HUES64 (cell line): ENCODE results near the gene CDH15.

Experiments
- H3K27ac ChIP-seq: 2 replicates; pipeline ENCODE4 v1.7.0; 2013; ENCODE audit warnings: low read depth, low read length, inconsistent platforms
- H3K27me3 ChIP-seq: 2 replicates; pipeline ENCODE4 v1.6.1; 2013; ENCODE audit warnings: mild to moderate bottlenecking, low read length; ENCODE audit not compliant: insufficient read depth
- H3K36me3 ChIP-seq: 2 replicates; pipeline ENCODE4 v1.6.1; 2013; ENCODE audit warnings: mild to moderate bottlenecking, low read length; ENCODE audit not compliant: insufficient read depth
- H3K4me1 ChIP-seq: 2 replicates; pipeline ENCODE4 v1.6.1; 2013; ENCODE audit warnings: mild to moderate bottlenecking, low read length, moderate library complexity; ENCODE audit not compliant: insufficient read depth
- H3K4me3 ChIP-seq: 2 replicates; pipeline ENCODE4 v1.5.1; 2013; ENCODE audit warnings: mild to moderate bottlenecking, low read length, moderate library complexity
- H3K9ac ChIP-seq: 2 replicates; pipeline ENCODE4 v1.6.1; 2013; ENCODE audit warnings: mild to moderate bottlenecking, low read depth, low read length
- H3K9me3 ChIP-seq: 2 replicates; pipeline ENCODE4 v1.6.1; 2013; ENCODE audit warnings: low read depth, low read length; ENCODE audit not compliant: insufficient read depth
- WGBS: fragments of 150-250, 120-280 bp; methylation state at CpG from one replicate; pipeline ENCODE4 v1.1.7; 2013; ENCODE audit warnings: missing lambda C conversion rate; 5-methylcytosine and 5-hydroxymethylcytosine counted together

The CDH15 gene

DNA sequence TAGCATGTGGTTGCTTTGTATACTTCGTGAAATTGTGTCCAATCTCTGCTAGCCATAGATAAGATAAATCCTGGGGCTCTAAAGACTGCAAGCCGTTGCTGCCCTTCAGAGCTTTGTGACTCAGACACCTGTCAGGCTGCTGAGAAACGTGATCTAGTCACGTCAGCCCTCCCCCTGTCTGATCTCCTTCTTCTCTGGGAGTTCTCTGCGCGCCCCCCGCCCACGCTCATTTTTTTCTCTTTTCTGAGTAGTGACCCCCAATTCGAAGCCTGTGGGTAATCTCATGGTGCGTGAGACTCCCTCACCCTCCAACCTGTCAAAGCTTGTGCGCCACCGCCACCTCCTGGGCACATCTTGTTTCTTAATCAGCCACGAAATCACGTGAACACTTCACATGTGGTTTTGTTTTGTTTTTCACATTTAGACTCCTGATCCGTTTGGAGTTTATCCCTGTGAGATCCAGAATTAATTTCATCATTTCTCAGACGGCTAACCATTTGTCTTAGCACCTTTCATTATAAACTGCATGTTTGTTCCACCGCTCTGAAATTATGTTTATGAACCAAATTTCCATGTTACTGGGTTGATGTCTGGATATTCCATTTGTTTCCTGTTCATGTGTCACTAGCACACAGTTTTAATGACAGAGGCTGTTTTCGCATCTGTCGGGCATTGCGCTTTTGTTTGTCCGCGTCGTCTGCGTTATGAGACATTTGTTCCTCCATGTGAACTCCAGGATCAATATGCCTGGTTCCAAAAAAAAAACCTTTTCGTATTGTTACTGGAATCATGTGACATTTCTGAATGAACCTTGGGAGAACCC lies 45.0 kb downstream of the CDH15 start:
- no peaks in the 10 kb centered on the region for H3K9me3 ChIP-seq
- H3K36me3 ChIP-seq, result 0 out of 2 replicates have a peak, but pooled peaks cover 1% of the 10 kb centered on the region
- H3K9ac ChIP-seq, result peak overlapping the region; percentile 87
- no peak overlapping the region for H3K27ac ChIP-seq
- peaks cover 3% of the 10 kb centered on the region; the same call in 1 of the 2 replicates for H3K4me1 ChIP-seq
- no peaks in the 10 kb centered on the region for H3K27me3 ChIP-seq
- H3K4me3 ChIP-seq, result peak overlapping the region; percentile 93
- WGBS, result 9% methylated on average over 25 of the region's 25 CpGs

DNA sequence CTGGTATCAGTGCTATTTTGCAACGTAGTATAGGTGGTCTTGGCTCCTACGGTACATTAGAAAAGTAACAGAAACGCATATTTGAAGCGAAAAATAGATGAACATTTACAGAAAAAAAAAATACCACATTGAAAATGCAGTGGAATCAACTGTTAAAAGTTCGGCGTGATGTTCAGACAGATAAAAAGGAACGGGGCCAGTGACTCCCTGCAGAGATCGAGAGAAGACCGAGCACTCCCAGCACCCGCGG lies 45.5 kb downstream of the CDH15 start:
- peaks cover 3% of the 10 kb centered on the region; the same call in 1 of the 2 replicates for H3K4me1 ChIP-seq
- WGBS, result 3% methylated on average over 10 of the region's 11 CpGs
- H3K27me3 ChIP-seq, result no peaks in the 10 kb centered on the region
- H3K9ac ChIP-seq, result peak overlapping the region; percentile 87
- peaks cover 6% of the 10 kb centered on the region; the same call in 1 of the 2 replicates for H3K36me3 ChIP-seq
- no peaks in the 10 kb centered on the region for H3K9me3 ChIP-seq
- peak overlapping the region; percentile 79 for H3K27ac ChIP-seq
- peak overlapping the region; percentile 93 for H3K4me3 ChIP-seq

DNA sequence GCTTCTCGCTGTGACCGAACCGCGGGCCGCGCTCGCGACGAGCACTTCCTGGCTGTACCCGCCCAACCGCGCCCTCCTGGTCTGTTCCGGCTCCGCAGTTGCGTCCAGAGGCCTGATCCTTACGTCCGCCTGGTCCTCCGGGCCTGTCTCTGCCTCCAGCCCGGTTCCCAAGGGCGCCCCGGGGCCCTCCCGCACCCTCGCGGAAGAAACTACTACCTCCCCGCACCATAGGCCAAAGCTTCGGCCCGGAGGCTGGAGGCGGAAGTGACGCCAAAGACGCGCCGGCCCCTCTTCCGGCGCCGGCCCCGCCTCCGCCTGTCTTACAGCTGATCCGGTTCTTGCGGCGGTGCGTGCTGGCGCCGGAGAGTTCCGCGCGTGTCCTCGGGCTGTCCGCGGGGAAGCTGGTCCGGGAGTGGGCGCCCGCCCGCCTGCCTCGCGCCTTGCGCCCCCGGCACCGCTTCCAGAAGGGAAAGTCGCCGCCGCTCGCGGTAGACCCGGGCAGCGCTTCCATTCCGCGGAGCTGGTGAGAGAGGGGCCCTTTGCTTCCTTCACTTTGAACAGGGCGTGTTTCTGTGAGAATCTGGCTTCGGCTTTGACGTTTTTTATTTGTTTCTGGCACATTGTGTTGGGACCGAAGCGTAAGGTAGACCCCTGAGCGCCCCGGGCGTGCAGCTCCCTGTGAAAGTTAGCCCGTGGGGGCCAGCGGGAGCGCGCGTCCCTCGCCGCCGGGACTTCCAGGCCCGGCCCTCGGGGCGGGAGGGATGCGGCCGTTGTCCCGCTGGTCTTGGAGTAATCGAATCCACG lies 46.0 kb downstream of the CDH15 start, which contains the start of gene ZNF778:
Gene ZNF778, plus strand, starts transcription at position 316 of the 804 bp plus-strand sequence. CDS start 3,425 bp downstream, outside the sequence.
- peaks cover 11% of the 10 kb centered on the region; the same call in 1 of the 2 replicates for H3K36me3 ChIP-seq
- peak within 1 kb of the TSS; percentile 93 for H3K4me3 ChIP-seq
- peaks cover 3% of the 10 kb centered on the region; the same call in 1 of the 2 replicates for H3K4me1 ChIP-seq
- WGBS, result under 1% methylated on average over 90 of the region's 91 CpGs
- H3K27me3 ChIP-seq, result no peaks in the 10 kb centered on the region
- H3K9me3 ChIP-seq, result no peaks in the 10 kb centered on the region
- peak within 1 kb of the TSS; percentile 87 for H3K9ac ChIP-seq
- peak within 1 kb of the TSS; percentile 79 for H3K27ac ChIP-seq

DNA sequence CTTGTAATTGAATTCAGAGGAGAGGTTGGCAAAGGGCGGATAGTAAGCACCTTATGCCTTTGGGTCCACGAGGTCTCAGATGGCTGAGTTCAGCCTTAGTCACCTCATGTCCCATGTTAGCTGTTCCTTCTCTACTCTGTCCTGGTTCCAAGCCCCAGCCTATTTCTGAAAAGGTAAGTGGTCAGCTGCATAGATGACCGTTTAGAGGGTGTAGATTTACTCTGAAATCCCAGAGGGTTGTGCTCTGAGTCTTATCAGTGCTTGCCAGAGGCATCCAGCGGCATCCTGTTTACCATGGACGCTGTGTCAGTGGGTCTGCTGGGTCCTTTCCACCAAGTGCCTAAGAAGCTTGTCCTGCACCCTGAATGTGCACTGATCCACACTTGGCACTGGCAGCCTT lies 47.8 kb downstream of the CDH15 start:
- H3K27ac ChIP-seq, result no peak overlapping the region
- no peaks in the 10 kb centered on the region for H3K27me3 ChIP-seq
- H3K36me3 ChIP-seq, result peaks cover 23% of the 10 kb centered on the region
- no peak overlapping the region for H3K4me3 ChIP-seq
- no peak overlapping the region for H3K9ac ChIP-seq
- peaks cover 3% of the 10 kb centered on the region; the same call in 1 of the 2 replicates for H3K4me1 ChIP-seq
- H3K9me3 ChIP-seq, result no peaks in the 10 kb centered on the region
- 76% methylated on average over 5 of the region's 5 CpGs for WGBS

DNA sequence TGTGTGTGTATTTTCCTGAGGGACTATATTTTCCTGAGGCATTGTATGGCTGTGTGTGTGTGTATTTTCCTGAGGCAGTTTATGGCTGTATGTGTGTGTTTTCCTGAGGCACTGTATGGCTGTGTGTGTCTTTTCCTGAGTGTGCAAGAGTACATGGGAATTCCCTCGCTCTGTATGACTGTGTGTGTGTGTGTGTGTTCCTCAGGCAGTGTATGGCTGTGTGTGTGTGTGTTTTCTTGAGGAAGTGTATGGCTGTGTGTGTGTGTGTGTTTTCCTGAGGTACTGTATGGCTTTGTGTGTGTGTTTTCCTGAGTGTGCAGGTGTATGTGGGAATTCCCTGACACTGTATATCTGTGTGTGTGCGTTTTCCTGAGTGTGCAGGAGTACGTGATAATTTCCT lies 50.1 kb downstream of the CDH15 start:
- no peak overlapping the region for H3K9ac ChIP-seq
- peaks cover 39% of the 10 kb centered on the region for H3K36me3 ChIP-seq
- no peak overlapping the region for H3K4me3 ChIP-seq
- 94% methylated on average over 3 of the region's 3 CpGs for WGBS
- H3K9me3 ChIP-seq, result peaks cover 2% of the 10 kb centered on the region; the same call in 1 of the 2 replicates
- peaks cover 3% of the 10 kb centered on the region; the same call in 1 of the 2 replicates for H3K4me1 ChIP-seq
- H3K27me3 ChIP-seq, result no peaks in the 10 kb centered on the region
- no peak overlapping the region for H3K27ac ChIP-seq

DNA sequence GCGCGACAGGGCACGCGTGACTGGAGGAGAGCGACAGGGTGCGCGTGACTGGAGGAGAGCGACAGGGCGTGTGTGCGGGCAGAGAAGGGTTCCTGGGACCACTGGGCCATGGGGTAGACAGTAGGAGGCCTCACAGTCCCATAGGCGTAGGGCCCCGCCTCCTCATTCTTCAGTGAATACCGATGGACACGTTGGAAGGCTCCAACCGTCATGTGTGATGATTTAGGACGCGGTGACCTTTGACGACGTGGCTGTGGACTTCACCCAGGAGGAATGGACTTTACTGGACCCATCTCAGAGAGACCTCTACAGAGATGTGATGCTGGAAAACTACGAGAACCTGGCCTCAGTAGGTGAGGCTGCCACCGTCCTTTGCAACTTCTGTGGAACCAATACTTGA lies 51.4 kb downstream of the CDH15 start:
- Histone ChIP-seq H3K36me3 (peaks cover 53% of the 10 kb centered on the region), H3K27me3 (no peaks in the 10 kb centered on the region), H3K9ac (no peak overlapping the region), H3K27ac (no peak overlapping the region), H3K4me3 (no peak overlapping the region), H3K9me3 (peaks cover 15% of the 10 kb centered on the region), H3K4me1 (no peaks in the 10 kb centered on the region)
- WGBS, result 96% methylated on average over 21 of the region's 21 CpGs

DNA sequence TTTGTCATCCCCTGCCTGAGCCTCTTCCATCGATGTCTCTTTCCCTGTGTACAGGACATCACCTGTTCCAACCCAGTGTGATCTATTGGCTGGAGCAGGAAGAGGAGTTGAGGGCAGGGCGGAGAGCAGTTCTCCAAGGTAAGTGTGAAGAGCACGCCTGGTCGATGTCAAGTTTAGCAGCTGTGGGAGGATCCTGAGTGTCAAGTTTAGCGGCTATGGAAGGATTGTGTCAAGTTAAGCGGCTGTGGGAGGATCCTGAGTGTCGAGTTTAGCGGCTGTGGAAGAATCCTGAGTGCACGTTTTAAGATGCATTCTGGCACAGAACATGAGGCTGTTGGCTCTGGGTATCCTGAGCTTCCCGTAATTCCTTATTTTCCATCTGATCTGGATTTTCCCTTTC lies 53.1 kb downstream of the CDH15 start:
- Histone ChIP-seq H3K27me3 (no peaks in the 10 kb centered on the region), H3K4me3 (no peak overlapping the region), H3K36me3 (peaks cover 68% of the 10 kb centered on the region), H3K9ac (no peak overlapping the region), H3K27ac (no peak overlapping the region), H3K9me3 (peaks cover 18% of the 10 kb centered on the region), H3K4me1 (no peaks in the 10 kb centered on the region)
- WGBS, result 96% methylated on average over 9 of the region's 10 CpGs

GRCh38 chr16:89230255-89230654 lies 58.7 kb downstream of the CDH15 start:
- no peaks in the 10 kb centered on the region for H3K27me3 ChIP-seq
- no peak overlapping the region for H3K27ac ChIP-seq
- H3K4me3 ChIP-seq, result no peak overlapping the region
- no peak overlapping the region for H3K9ac ChIP-seq
- no peaks in the 10 kb centered on the region for H3K4me1 ChIP-seq
- peaks cover 91% of the 10 kb centered on the region for H3K36me3 ChIP-seq
- H3K9me3 ChIP-seq, result peaks cover 32% of the 10 kb centered on the region
- 95% methylated on average over 14 of the region's 14 CpGs for WGBS

GRCh38 chr16:89232107-89232506 lies 60.6 kb downstream of the CDH15 start:
- Histone ChIP-seq H3K9ac (no peak overlapping the region), H3K27ac (no peak overlapping the region), H3K27me3 (no peaks in the 10 kb centered on the region), H3K36me3 (peaks cover 79% of the 10 kb centered on the region), H3K9me3 (peaks cover 25% of the 10 kb centered on the region), H3K4me1 (no peaks in the 10 kb centered on the region), H3K4me3 (no peak overlapping the region)
- 95% methylated on average over 2 of the region's 2 CpGs for WGBS

DNA sequence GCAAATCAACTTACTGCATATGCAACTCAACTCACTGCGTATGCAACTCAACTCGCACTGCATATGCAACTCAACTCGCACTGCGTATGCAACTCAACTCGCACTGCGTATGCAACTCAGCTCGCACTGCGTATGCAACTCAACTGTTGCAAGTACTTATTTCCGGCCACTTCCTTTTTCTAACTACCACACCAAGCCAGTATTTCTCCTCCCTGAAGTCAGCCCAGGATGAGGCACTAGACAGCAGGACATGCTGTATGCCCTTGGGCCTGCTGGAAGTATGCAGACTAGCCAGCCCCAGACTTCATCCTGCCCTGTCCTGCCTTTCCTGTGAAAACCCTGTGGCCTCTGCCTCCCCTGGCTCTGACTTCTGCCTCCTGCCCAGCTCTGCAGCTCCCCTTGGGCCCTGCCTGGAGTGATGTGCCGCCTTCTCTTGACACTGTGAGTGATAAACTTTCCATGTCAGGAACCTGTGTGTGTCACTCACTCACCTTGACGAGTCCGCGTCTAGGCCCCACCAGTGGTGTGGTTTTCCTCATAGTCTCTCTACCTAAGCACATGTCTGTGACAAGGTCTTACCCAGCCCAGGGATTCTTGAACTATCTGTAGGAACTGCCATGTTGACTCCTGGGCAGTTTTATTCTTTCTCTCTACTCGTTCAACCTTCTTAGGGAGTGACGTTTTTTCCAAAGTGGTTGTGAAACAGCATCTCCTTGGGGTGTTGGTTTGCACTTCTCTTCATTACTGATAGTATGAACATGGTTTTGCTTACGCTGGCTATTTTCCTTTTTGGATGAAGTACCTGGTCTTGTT lies 62.3 kb downstream of the CDH15 start:
- H3K4me3 ChIP-seq, result no peak overlapping the region
- WGBS, result 96% methylated on average over 16 of the region's 16 CpGs
- H3K27ac ChIP-seq, result no peak overlapping the region
- H3K36me3 ChIP-seq, result peaks cover 61% of the 10 kb centered on the region
- no peaks in the 10 kb centered on the region for H3K27me3 ChIP-seq
- peaks cover 14% of the 10 kb centered on the region for H3K9me3 ChIP-seq
- H3K9ac ChIP-seq, result no peak overlapping the region
- H3K4me1 ChIP-seq, result no peaks in the 10 kb centered on the region
